Lung (tissue), 12 donors: ENCODE results near the gene PTPRE. TPM values are rescaled to one million over a fixed set of nuclear protein-coding genes. Genes with fewer than 3 reads are reported as not detected.

ENCODE experiments used
- ATAC-seq: fragments of 200-7000 bp; cut with Tn5 transposase; one replicate; pipeline ENCODE4 v1.9.1; 2020; ENCODE audit warnings: moderate number of reproducible peaks; ENCODE audit not compliant: insufficient read depth, low FRiP score
- DNase-seq, 3 donors: peaks; one replicate each; pipeline ENCODE4 v3.0.0-alpha.2; 2013 to 2017
- H3K27ac ChIP-seq, 2 donors: one replicate each; pipeline ENCODE4 v1.5.1; 2013; ENCODE audit warnings: mild to moderate bottlenecking in 2 of 2, moderate library complexity in 2 of 2, control low read depth in 1 of 2, inconsistent platforms in 1 of 2, low read depth in 1 of 2, low read length in 1 of 2
- H3K27me3 ChIP-seq, 3 donors: one replicate each; pipeline ENCODE4 v1.5.1; 2013; ENCODE audit warnings: low read length in 2 of 3; ENCODE audit not compliant: control insufficient read depth in 3 of 3, insufficient read depth in 3 of 3
- H3K36me3 ChIP-seq, 4 donors: one replicate each; pipeline ENCODE4 v1.5.1; 2013; ENCODE audit warnings: low read length in 4 of 4, mild to moderate bottlenecking in 1 of 4, moderate library complexity in 1 of 4; ENCODE audit not compliant: control insufficient read depth in 4 of 4, insufficient read depth in 4 of 4
- H3K4me1 ChIP-seq, 5 donors: one replicate each; pipeline ENCODE4 v1.5.1; 2013; ENCODE audit warnings: low read length in 5 of 5, mild to moderate bottlenecking in 2 of 5, moderate library complexity in 1 of 5; ENCODE audit not compliant: control insufficient read depth in 5 of 5, insufficient read depth in 5 of 5
- H3K4me3 ChIP-seq: one replicate; pipeline ENCODE4 v1.5.1; 2013; ENCODE audit warnings: mild to moderate bottlenecking, control low read depth, moderate library complexity
- H3K9ac ChIP-seq, 2 donors: one replicate each; pipeline ENCODE4 v1.5.1; 2013; ENCODE audit warnings: low read length in 2 of 2, control low read depth in 1 of 2; ENCODE audit not compliant: insufficient read depth in 1 of 2
- H3K9me3 ChIP-seq, 4 donors: one replicate each; pipeline ENCODE4 v1.5.1; 2013; ENCODE audit warnings: low read length in 3 of 4, mild to moderate bottlenecking in 1 of 4, moderate library complexity in 1 of 4; ENCODE audit not compliant: control insufficient read depth in 4 of 4, insufficient read depth in 3 of 4
- CTCF ChIP-seq: IDR thresholded peaks from 2 replicates; pipeline ENCODE4 v1.5.1; 2012; ENCODE audit warnings: mild to moderate bottlenecking; ENCODE audit errors: control extremely low read depth, extremely low read depth
- WGBS, 2 donors: extraction: QIAGEN DNeasy Blood & Tissue Kit; methylation state at CpG; one replicate each; pipeline ENCODE4 v1.1.7; 2013; 5-methylcytosine and 5-hydroxymethylcytosine counted together
- polyA plus RNA-seq, 2 donors: library from polyadenylated mRNA; stranded (reverse); fragments of 200-250 nt; gene quantifications; one replicate each; pipeline ENCODE4 v1.2.1, GENCODE V29; 2013
- total RNA-seq, 2 donors: library from RNA; depleted of rRNA in 1 of 2; stranded (reverse); fragments of >200 nt in 1 of 2; gene quantifications; one replicate each; pipeline ENCODE4 v1.2.1, GENCODE V29; 2014 to 2021
- donor health status: control.
- donor health status: control.
- donor health status: Bipolar disorder and iron deficiency.
- donor health status: healthy.
- donor health status: DM: yes; HTN: yes; CAD: no.

Gene PTPRE
- total and polyA plus RNA-seq, 4 donors: 15.5 to 68.7 (median 36.5) TPM

- H3K9ac ChIP-seq: no peak overlapping the region
- no peaks in the 10 kb centered on the region for H3K27me3 ChIP-seq
- no peak overlapping the region for H3K4me3 ChIP-seq
- H3K4me1 ChIP-seq: peaks cover 0 to 21% (median under 1%) of the 10 kb centered on the region in 5 donors
- H3K27ac ChIP-seq: peak overlapping the region in 1 of 2 donors; percentile 17
- no peak for ATAC-seq
- no peaks in the 10 kb centered on the region for H3K9me3 ChIP-seq
- 85 to 88% methylated on average over 24 of the region's 24 CpGs for WGBS, 2 donors
- no peak for DNase-seq
- no peak for TF ChIP-seq CTCF
- H3K36me3 ChIP-seq: no peaks in the 10 kb centered on the region
Measured at GRCh38 chr10:127971101-127971946, 64.4 kb downstream of the PTPRE start.

GRCh38 chr10:127971963-127972615, 65.2 kb downstream of the PTPRE start:
- DNase-seq (no peak), ATAC-seq (no peak)
- H3K27me3 ChIP-seq: no peaks in the 10 kb centered on the region
- H3K9me3 ChIP-seq: no peaks in the 10 kb centered on the region
- H3K4me1 ChIP-seq: peaks cover 3 to 23% (median 8%) of the 10 kb centered on the region in 5 donors
- WGBS, 2 donors: 90 to 91% methylated on average over 12 of the region's 12 CpGs
- no peak for TF ChIP-seq CTCF
- H3K4me3 ChIP-seq: no peak overlapping the region
- H3K9ac ChIP-seq: no peak overlapping the region
- H3K27ac ChIP-seq: no peak overlapping the region
- no peaks in the 10 kb centered on the region for H3K36me3 ChIP-seq

- Histone ChIP-seq H3K4me1 (peaks cover 3 to 26% (median 13%) of the 10 kb centered on the region in 5 donors), H3K27ac (no peak overlapping the region), H3K36me3 (no peaks in the 10 kb centered on the region), H3K27me3 (no peaks in the 10 kb centered on the region), H3K4me3 (no peak overlapping the region), H3K9ac (no peak overlapping the region), H3K9me3 (no peaks in the 10 kb centered on the region)
- DNase-seq (no peak), ATAC-seq (no peak)
- no peak for TF ChIP-seq CTCF
- WGBS, 2 donors: 95 to 96% methylated on average over 4 of the region's 4 CpGs
Measured at GRCh38 chr10:127972751-127973357, 66.0 kb downstream of the PTPRE start.
